H1 (cell line): ENCODE results near the gene RFX1. TPM values are rescaled to one million over a fixed set of nuclear protein-coding genes. Genes with fewer than 3 reads are reported as not detected.

Experiments used
- CTCF ChIA-PET: fragments of 300-600 bp; sonication (Branson Sonifier 250); formaldehyde crosslinking; loops from one replicate; lab custom pipeline; 2021; ENCODE audit not compliant: partially characterized antibody; lab: Charles Lee
- POLR2A ChIA-PET: fragments of 300-600 bp; sonication (Branson Sonifier 250); formaldehyde crosslinking; loops from one replicate; lab custom pipeline; 2021; ENCODE audit warnings: inconsistent platforms; ENCODE audit not compliant: partially characterized antibody; lab: Charles Lee
- DNase-seq, 2 experiments: peaks; one replicate each; pipeline versions ENCODE4 v3.0.0 to v3.0.0-alpha.2; 2010 to 2022; ENCODE audit warnings: low spot score in 2 of 2, low read depth in 1 of 2, mixed read lengths in 1 of 2
- FAIRE-seq: peaks from 2 replicates; lab custom pipeline; 2011; peaks lifted over from hg19 to GRCh38; lab: Jason Lieb, UNC
- H2AFZ ChIP-seq: 2 replicates; pipeline ENCODE4 v1.8.1; 2012; ENCODE audit warnings: low read length, inconsistent platforms
- H2AK5ac ChIP-seq: 2 replicates; pipeline ENCODE4 v1.6.1; 2013; ENCODE audit warnings: low read depth, low read length
- H2BK120ac ChIP-seq: replicated peaks from 2 replicates; pipeline ENCODE3; 2013; ENCODE audit warnings: low read depth, low read length, inconsistent platforms
- H2BK12ac ChIP-seq: 2 replicates; pipeline ENCODE4 v1.6.1; 2013; ENCODE audit warnings: low read depth, low read length
- H2BK15ac ChIP-seq: 2 replicates; pipeline ENCODE4 v1.6.1; 2013; ENCODE audit warnings: low read length
- H2BK20ac ChIP-seq: 2 replicates; pipeline ENCODE4 v1.6.1; 2013; ENCODE audit warnings: low read length
- H2BK5ac ChIP-seq: 2 replicates; pipeline ENCODE4 v1.6.1; 2013; ENCODE audit warnings: low read depth, low read length
- H3K14ac ChIP-seq: 2 replicates; pipeline ENCODE4 v1.6.1; 2013; ENCODE audit warnings: inconsistent platforms; ENCODE audit not compliant: insufficient read length
- H3K18ac ChIP-seq: 2 replicates; pipeline ENCODE4 v1.6.1; 2013; ENCODE audit warnings: low read length; ENCODE audit errors: extremely low read depth
- H3K23ac ChIP-seq: 2 replicates; pipeline ENCODE4 v1.6.1; 2013; ENCODE audit warnings: inconsistent platforms; ENCODE audit not compliant: insufficient read length
- H3K23me2 ChIP-seq: 2 replicates; pipeline ENCODE4 v1.6.1; 2013; ENCODE audit warnings: low read depth, low read length
- H3K27ac ChIP-seq: 2 replicates; pipeline ENCODE4 v1.6.1; 2011; ENCODE audit warnings: low read depth, low read length, inconsistent platforms
- H3K27me3 ChIP-seq, 4 experiments: replicated peaks in 1 of 4; 1 replicate in 1 of 4; 2 replicates in 3 of 4; pipeline versions ENCODE4 v1.6.1 to v1.8.1; 2011 to 2013; ENCODE audit warnings: low read length in 3 of 4, mild to moderate bottlenecking in 3 of 4, inconsistent platforms in 2 of 4, mixed read lengths in 2 of 4, moderate library complexity in 1 of 4; ENCODE audit not compliant: control insufficient read depth in 3 of 4, insufficient read depth in 3 of 4; ENCODE audit errors: extremely low read depth in 1 of 4
- H3K36me3 ChIP-seq, 4 experiments: 2 replicates each; pipeline versions ENCODE4 v1.6.1 to v1.8.1; 2011 to 2013; ENCODE audit warnings: mild to moderate bottlenecking in 4 of 4, low read length in 3 of 4, moderate library complexity in 2 of 4, control low read depth in 1 of 4, inconsistent platforms in 1 of 4; ENCODE audit not compliant: insufficient read depth in 4 of 4, control insufficient read depth in 2 of 4
- H3K4ac ChIP-seq: replicated peaks from 2 replicates; pipeline ENCODE3; 2013; ENCODE audit warnings: low read length, low read depth, mixed read lengths, inconsistent platforms; ENCODE audit not compliant: insufficient read length
- H3K4me1 ChIP-seq, 4 experiments: replicated peaks in 1 of 4; 1 replicate in 1 of 4; 2 replicates in 3 of 4; pipeline versions ENCODE4 v1.6.1 to v1.8.1; 2011 to 2013; ENCODE audit warnings: low read length in 3 of 4, inconsistent platforms in 2 of 4, mixed read lengths in 1 of 4; ENCODE audit not compliant: insufficient read depth in 4 of 4, control insufficient read depth in 3 of 4
- H3K4me2 ChIP-seq, 2 experiments: 2 replicates each; pipeline versions ENCODE4 v1.6.1 to v1.8.1; 2011 to 2013; ENCODE audit warnings: low read depth in 2 of 2, low read length in 2 of 2, control low read depth in 1 of 2, inconsistent platforms in 1 of 2, mild to moderate bottlenecking in 1 of 2; ENCODE audit not compliant: insufficient read depth in 1 of 2
- H3K4me3 ChIP-seq, 4 experiments: fragments of 200-600, 300-600 bp in 1 of 4; sonication (generic), shearing (Covaris generic), sonication (Bioruptor Twin) in 1 of 4; 2 replicates each; pipeline versions ENCODE4 v1.5.1 to v1.8.1; 2011 to 2016; ENCODE audit warnings: low read length in 4 of 4, low read depth in 3 of 4, control low read depth in 2 of 4, inconsistent platforms in 2 of 4, mild to moderate bottlenecking in 2 of 4, mixed read lengths in 1 of 4, moderate library complexity in 1 of 4; ENCODE audit not compliant: insufficient read depth in 2 of 4; ENCODE audit errors: extremely low read depth in 1 of 4
- H3K56ac ChIP-seq: replicated peaks from 2 replicates; pipeline ENCODE3; 2013; ENCODE audit warnings: low read depth, mild to moderate bottlenecking, mixed read lengths, low read length, inconsistent platforms; ENCODE audit not compliant: insufficient read length
- H3K79me1 ChIP-seq: 2 replicates; pipeline ENCODE4 v1.6.1; 2013; ENCODE audit warnings: low read depth, low read length, control low read depth
- H3K79me2 ChIP-seq, 2 experiments: 2 replicates each; pipeline versions ENCODE4 v1.6.1 to v1.8.1; 2012 to 2013; ENCODE audit warnings: low read length in 2 of 2, mild to moderate bottlenecking in 2 of 2, inconsistent platforms in 1 of 2; ENCODE audit not compliant: insufficient read depth in 2 of 2, control insufficient read depth in 1 of 2
- H3K9ac ChIP-seq, 4 experiments: replicated peaks in 1 of 4; 1 replicate in 1 of 4; 2 replicates in 3 of 4; pipeline versions ENCODE4 v1.6.1 to v1.8.1; 2011 to 2013; ENCODE audit warnings: low read depth in 3 of 4, low read length in 3 of 4, control low read depth in 2 of 4, mild to moderate bottlenecking in 2 of 4, moderate library complexity in 2 of 4, inconsistent platforms in 1 of 4; ENCODE audit errors: extremely low read depth in 1 of 4
- H3K9me3 ChIP-seq, 2 experiments: 2 replicates each; pipeline versions ENCODE4 v1.6.1 to v1.8.1; 2012 to 2013; ENCODE audit warnings: mild to moderate bottlenecking in 2 of 2, moderate library complexity in 2 of 2, control low read depth in 1 of 2, inconsistent platforms in 1 of 2, low read depth in 1 of 2, low read length in 1 of 2, mixed read lengths in 1 of 2; ENCODE audit not compliant: insufficient read depth in 2 of 2
- H4K20me1 ChIP-seq, 2 experiments: replicated peaks in 1 of 2; 2 replicates each; pipeline versions ENCODE3 to v1.8.1; 2011 to 2013; ENCODE audit warnings: inconsistent platforms in 2 of 2, low read length in 2 of 2, mild to moderate bottlenecking in 1 of 2; ENCODE audit not compliant: insufficient read depth in 2 of 2, control insufficient read depth in 1 of 2
- H4K5ac ChIP-seq: 2 replicates; pipeline ENCODE4 v1.6.1; 2013; ENCODE audit warnings: low read length, low read depth, mixed read lengths, inconsistent platforms; ENCODE audit not compliant: insufficient read length
- H4K8ac ChIP-seq: 2 replicates; pipeline ENCODE4 v1.8.0; 2013; ENCODE audit warnings: mild to moderate bottlenecking, moderate library complexity, low read length, inconsistent platforms; ENCODE audit not compliant: insufficient read depth; ENCODE audit errors: extremely low read depth
- H4K91ac ChIP-seq: replicated peaks from 2 replicates; pipeline ENCODE3; 2013; ENCODE audit warnings: low read length, mixed read lengths, inconsistent platforms; ENCODE audit not compliant: insufficient read length
- BCL11A ChIP-seq, 2 experiments: IDR thresholded peaks; one replicate each; pipeline ENCODE4 v1.6.1; 2011; ENCODE audit warnings: low read depth in 2 of 2, low read length in 2 of 2, mild to moderate bottlenecking in 2 of 2
- CTBP2 ChIP-seq: IDR thresholded peaks from 2 replicates; pipeline ENCODE4 v1.7.0; 2011; ENCODE audit warnings: borderline replicate concordance, mild to moderate bottlenecking, moderate library complexity, mixed read lengths, low read length; ENCODE audit not compliant: insufficient read depth, insufficient read length
- EP300 ChIP-seq, 2 experiments: IDR thresholded peaks; 1 replicate in 1 of 2; 2 replicates in 1 of 2; pipeline ENCODE4 v1.6.1; 2011 to 2012; ENCODE audit warnings: low read depth in 2 of 2, low read length in 2 of 2, mild to moderate bottlenecking in 2 of 2, borderline replicate concordance in 1 of 2, inconsistent platforms in 1 of 2, moderate library complexity in 1 of 2
- GTF2F1 ChIP-seq: IDR thresholded peaks from 2 replicates; pipeline ENCODE4 v1.6.1; 2012; ENCODE audit warnings: low read depth, low read length, improper control_type of control experiment, borderline replicate concordance
- HDAC6 ChIP-seq: IDR thresholded peaks from one replicate; pipeline ENCODE4 v1.7.1; 2012; ENCODE audit warnings: low read depth, mild to moderate bottlenecking, inconsistent platforms, low read length, moderate library complexity
- RBBP5 ChIP-seq: IDR thresholded peaks from 2 replicates; pipeline ENCODE4 v1.7.1; 2012; ENCODE audit warnings: low read depth, mild to moderate bottlenecking, inconsistent platforms, low read length, moderate library complexity, borderline replicate concordance
- SIX5 ChIP-seq: IDR thresholded peaks from 2 replicates; pipeline ENCODE4 v1.6.1; 2011; ENCODE audit warnings: mild to moderate bottlenecking, low read depth, low read length
- TAF7 ChIP-seq: optimal IDR thresholded peaks from 2 replicates; pipeline ENCODE3; 2011; ENCODE audit warnings: low read depth, mild to moderate bottlenecking, inconsistent platforms, low read length, moderate library complexity, borderline replicate concordance
- TEAD4 ChIP-seq: IDR thresholded peaks from 2 replicates; pipeline ENCODE4 v1.6.1; 2012; ENCODE audit warnings: low read depth, low read length, inconsistent platforms, mixed read lengths
- USF2 ChIP-seq: IDR thresholded peaks from 2 replicates; pipeline ENCODE4 v1.6.1; 2011; ENCODE audit warnings: low read length, improper control_type of control experiment
- YY1 ChIP-seq: IDR thresholded peaks from 2 replicates; pipeline ENCODE4 v1.6.1; 2011; ENCODE audit warnings: low read depth, mild to moderate bottlenecking, low read length
- ZNF274 ChIP-seq: IDR thresholded peaks from 2 replicates; pipeline ENCODE4 v1.7.0; 2012; ENCODE audit warnings: low read length, borderline replicate concordance; ENCODE audit errors: extremely low read depth
- WGBS, 2 experiments: shearing (Covaris generic) in 1 of 2; methylation state at CpG; one replicate each; pipeline versions ENCODE4 v1.1.6 to v1.1.7; 2013 to 2015; ENCODE audit warnings: low lambda C conversion rate in 2 of 2, mixed read lengths in 2 of 2, inconsistent platforms in 1 of 2, low coverage in 1 of 2, missing lambda C conversion rate in 1 of 2; ENCODE audit not compliant: insufficient replicate concordance in 2 of 2, insufficient coverage in 1 of 2, insufficient read length in 1 of 2; ENCODE audit errors: extremely low coverage in 1 of 2, missing lambda C conversion rate in 1 of 2; 5-methylcytosine and 5-hydroxymethylcytosine counted together
- polyA plus RNA-seq, 7 experiments: library from polyadenylated mRNA; depleted of rRNA in 3 of 7; stranded (reverse) in 5 of 7; unstranded in 2 of 7; fragments of >200 nt in 5 of 7; fragments of 200-250 nt in 2 of 7; gene quantifications; 1 replicate in 5 of 7; 2 replicates in 1 of 7; 4 replicates in 1 of 7; pipeline versions ENCODE4 v1.2.1 to v1.2.3, GENCODE V29; 2011 to 2013; ENCODE audit warnings: missing spikeins in 2 of 7, mixed read lengths in 2 of 7
- total RNA-seq: library from RNA; stranded (reverse); fragmentation: NEBNext Ultra II Directional; extraction: Animal tissue kit (Norgen Biotek cat#: 25700); gene quantifications from 2 replicates; pipeline ENCODE4 v1.2.1, GENCODE V29; 2021

The RFX1 gene
- total and polyA plus RNA-seq, 2 of the 8 experiments (the other 6 are each of a cell fraction or from before 2014, with no cell fraction given) = 4.9 to 17.0 TPM

DNA sequence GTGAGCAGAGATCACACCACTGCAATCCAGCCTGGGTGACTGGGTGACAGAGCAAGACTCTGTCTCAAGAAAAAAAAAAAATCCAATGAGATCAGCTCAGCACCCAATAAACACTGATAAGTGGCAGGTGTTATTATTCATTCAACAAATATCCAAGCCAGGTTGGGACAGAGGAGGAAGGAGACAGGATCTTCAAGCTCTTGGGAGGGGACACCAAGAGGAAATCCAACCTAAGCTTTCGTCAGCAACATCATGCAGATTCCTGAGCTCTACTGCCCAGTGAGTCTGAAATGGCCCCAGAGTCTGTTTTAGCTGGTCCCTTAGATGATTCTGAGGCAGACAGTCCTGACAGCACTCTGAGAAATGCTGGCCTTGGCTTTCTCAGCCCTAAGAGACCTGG lies 7.7 kb downstream of the RFX1 start:
- Histone ChIP-seq H3K4me3 (no peak overlapping the region), H3K27me3 (no peaks in the 10 kb centered on the region), H3K18ac (no peak overlapping the region), H3K4me2 (no peak overlapping the region), H3K79me1 (peaks cover 9% of the 10 kb centered on the region), H2BK5ac (no peak overlapping the region), H3K9ac (no peak overlapping the region), H2AFZ (no peak overlapping the region), H3K14ac (no peak overlapping the region), H2BK15ac (no peak overlapping the region), H3K4me1 (no peaks in the 10 kb centered on the region; a peak in 3 of 7 replicates), H3K27ac (no peak overlapping the region), H4K8ac (no peak overlapping the region), H4K20me1 (peaks cover under 1 to 3% of the 10 kb centered on the region in 2 experiments), H4K91ac (no peak overlapping the region), H3K4ac (no peak overlapping the region), H2BK20ac (no peak overlapping the region), H3K56ac (no peak overlapping the region), H3K9me3 (peaks cover 6 to 12% of the 10 kb centered on the region in 2 experiments; a peak in 3 of 4 replicates), H3K79me2 (peaks cover 0 to 3% of the 10 kb centered on the region in 2 experiments; a peak in 1 of 4 replicates), H4K5ac (no peak overlapping the region), H3K23ac (no peak overlapping the region), H2BK120ac (no peak overlapping the region), H2BK12ac (no peak overlapping the region), H3K23me2 (no peaks in the 10 kb centered on the region), H2AK5ac (no peak overlapping the region), H3K36me3 (peaks cover 0 to 7% (median 0%) of the 10 kb centered on the region in 4 experiments; a peak in 3 of 8 replicates)
- DNase-seq (no peak), FAIRE-seq (no peak)
- POLR2A ChIA-PET = interaction anchor here (4.7 kb wide), 1 partner anchor 7 kb away, joined by 16 read pairs; the partner anchor contains the start of gene RFX1
- WGBS, 2 experiments = 92% methylated on average over 1 of the region's 1 CpG; no CpG with 5 or more reads in 1 of the 2 experiments
- CTCF ChIA-PET = interaction anchor here (0.5 to 1.5 kb wide), 6 partner anchors 9 to 236 kb away, joined by 3 to 6 read pairs (median 4); partner anchors contain the start of gene IL27RA
- TF ChIP-seq ZNF274 (no peak), TAF7 (no peak), GTF2F1 (no peak), BCL11A (IDR thresholded peaks at IDR 0.05; ENCODE audit: low read depth in 2 of 2, low read length in 2 of 2) (no peak), TEAD4 (no peak), SIX5 (no peak), EP300 (IDR thresholded peaks at IDR 0.05; ENCODE audit: borderline replicate concordance in 1 of 2, low read depth in 2 of 2, low read length in 2 of 2) (no peak), YY1 (no peak), USF2 (no peak), RBBP5 (no peak), CTBP2 (no peak), HDAC6 (no peak)
